SU-DHL-6 (cell line): ENCODE measurements around the gene CROCC.

Experiments
- H2AFZ ChIP-seq: fragments of 200-600 bp; sonication (generic); 2 replicates; pipeline ENCODE4 v1.6.1; 2014; ENCODE audit warnings: low read depth, mild to moderate bottlenecking, moderate library complexity, mixed read lengths, antibody characterized with exemption, low read length; ENCODE audit not compliant: severe bottlenecking
- H3F3A ChIP-seq: fragments of 200-600 bp; shearing (Covaris generic); 2 replicates; pipeline ENCODE4 v1.6.0; 2016; ENCODE audit warnings: antibody characterized with exemption, mild to moderate bottlenecking; ENCODE audit not compliant: insufficient read depth
- H3K27ac ChIP-seq: fragments of 200-600 bp; sonication (generic); 2 replicates; pipeline ENCODE4 v1.5.1; 2016; ENCODE audit warnings: low read depth, mild to moderate bottlenecking, low read length, moderate library complexity, mixed read lengths
- H3K27me3 ChIP-seq: fragments of 200-600 bp; sonication (generic), shearing (Covaris generic); 2 replicates; pipeline ENCODE4 v1.6.0; 2014; ENCODE audit warnings: mild to moderate bottlenecking, low read length
- H3K36me3 ChIP-seq: fragments of 200-600 bp; sonication (generic); 2 replicates; pipeline ENCODE4 v1.6.1; 2014; ENCODE audit warnings: mild to moderate bottlenecking, low read length, mixed read lengths
- H3K4me2 ChIP-seq: fragments of 300-600, 200-600 bp; shearing (Covaris generic), sonication (generic); 2 replicates; pipeline ENCODE4 v1.6.0; 2014; ENCODE audit warnings: low read length, low read depth, mild to moderate bottlenecking; ENCODE audit not compliant: poor library complexity, severe bottlenecking
- H3K4me3 ChIP-seq: fragments of 200-600 bp; sonication (generic); 2 replicates; pipeline ENCODE4 v1.5.1; 2014; ENCODE audit warnings: antibody characterized with exemption, low read length, mild to moderate bottlenecking, mixed read lengths; ENCODE audit not compliant: insufficient read depth, poor library complexity, severe bottlenecking
- H3K79me2 ChIP-seq: fragments of 200-600 bp; sonication (generic); 2 replicates; pipeline ENCODE4 v1.6.1; 2014; ENCODE audit warnings: mild to moderate bottlenecking, low read length, moderate library complexity; ENCODE audit not compliant: insufficient read depth
- H3K9ac ChIP-seq: fragments of 200-600 bp; sonication (generic); 2 replicates; pipeline ENCODE4 v1.7.0; 2014; ENCODE audit warnings: mild to moderate bottlenecking, low read length
- H3K9me2 ChIP-seq: fragments of 200-600 bp; sonication (generic); replicated peaks from 2 replicates; pipeline ENCODE4 v1.6.1; 2014; ENCODE audit warnings: low read length; ENCODE audit not compliant: insufficient read depth
- H3K9me3 ChIP-seq: fragments of 200-600 bp; sonication (generic); 2 replicates; pipeline ENCODE4 v1.6.1; 2014; ENCODE audit warnings: low read length, mixed read lengths; ENCODE audit not compliant: insufficient read depth
- H4K20me1 ChIP-seq: fragments of 200-600 bp; sonication (generic); 2 replicates; pipeline ENCODE4 v1.6.1; 2014; ENCODE audit warnings: low read depth, mild to moderate bottlenecking, antibody characterized with exemption, low read length, moderate library complexity, mixed read lengths
- EZH2phosphoT487 ChIP-seq: fragments of 200-600 bp; sonication (generic), shearing (Covaris generic); conservative IDR thresholded peaks from 2 replicates; pipeline ENCODE4 v1.6.1; 2018; ENCODE audit warnings: mild to moderate bottlenecking, antibody characterized with exemption, low read length, moderate library complexity, mixed read lengths
- TF ChIP-seq, protein P1 (sequence below): fragments of 200-600 bp; sonication (generic); IDR thresholded peaks from one replicate; pipeline ENCODE4 v1.5.1; 2017; ENCODE audit warnings: antibody characterized with exemption, mild to moderate bottlenecking, low read length, moderate library complexity; ENCODE audit not compliant: insufficient read depth, poor library complexity, severe bottlenecking

The CROCC gene

DNA sequence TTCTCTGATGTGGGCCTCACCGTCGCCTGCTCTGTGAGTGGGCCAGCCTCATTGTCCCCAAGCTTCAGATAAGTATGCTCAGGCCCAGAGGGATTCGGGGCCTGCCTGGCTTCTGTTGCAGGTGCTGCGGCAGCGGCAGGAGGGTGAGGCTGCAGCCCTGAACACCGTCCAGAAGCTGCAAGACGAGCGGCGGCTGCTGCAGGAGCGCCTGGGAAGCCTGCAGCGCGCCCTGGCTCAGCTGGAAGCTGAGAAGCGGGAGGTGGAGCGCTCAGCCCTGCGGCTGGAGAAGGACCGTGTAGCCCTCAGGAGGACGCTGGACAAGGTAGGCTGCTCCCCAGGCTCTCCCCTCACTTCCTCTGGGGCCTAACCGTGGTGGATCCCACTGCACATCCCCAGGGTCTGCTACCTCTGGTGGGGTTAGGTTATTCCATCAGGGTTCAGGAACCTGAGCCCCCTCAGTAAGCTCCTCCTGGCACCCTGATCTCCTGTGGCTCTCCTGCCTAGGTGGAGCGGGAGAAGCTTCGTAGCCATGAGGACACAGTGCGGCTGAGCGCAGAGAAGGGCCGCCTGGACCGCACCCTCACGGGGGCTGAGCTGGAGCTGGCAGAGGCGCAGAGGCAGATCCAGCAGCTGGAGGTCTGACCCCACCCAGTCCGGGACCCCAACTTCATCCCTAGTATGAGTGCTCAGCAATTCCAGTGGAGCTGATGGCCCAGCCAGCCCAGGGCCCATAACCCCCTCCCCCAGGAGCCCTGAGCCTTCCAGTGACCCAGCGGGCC, 48.6 kb downstream of the CROCC start:
- no peak overlapping the region for H3K4me3 ChIP-seq
- no peaks in the 10 kb centered on the region for H3F3A ChIP-seq
- H3K9ac ChIP-seq = no peak overlapping the region
- H3K36me3 ChIP-seq = no peaks in the 10 kb centered on the region
- no peaks in the 10 kb centered on the region for H4K20me1 ChIP-seq
- TF ChIP-seq, protein P1, sequence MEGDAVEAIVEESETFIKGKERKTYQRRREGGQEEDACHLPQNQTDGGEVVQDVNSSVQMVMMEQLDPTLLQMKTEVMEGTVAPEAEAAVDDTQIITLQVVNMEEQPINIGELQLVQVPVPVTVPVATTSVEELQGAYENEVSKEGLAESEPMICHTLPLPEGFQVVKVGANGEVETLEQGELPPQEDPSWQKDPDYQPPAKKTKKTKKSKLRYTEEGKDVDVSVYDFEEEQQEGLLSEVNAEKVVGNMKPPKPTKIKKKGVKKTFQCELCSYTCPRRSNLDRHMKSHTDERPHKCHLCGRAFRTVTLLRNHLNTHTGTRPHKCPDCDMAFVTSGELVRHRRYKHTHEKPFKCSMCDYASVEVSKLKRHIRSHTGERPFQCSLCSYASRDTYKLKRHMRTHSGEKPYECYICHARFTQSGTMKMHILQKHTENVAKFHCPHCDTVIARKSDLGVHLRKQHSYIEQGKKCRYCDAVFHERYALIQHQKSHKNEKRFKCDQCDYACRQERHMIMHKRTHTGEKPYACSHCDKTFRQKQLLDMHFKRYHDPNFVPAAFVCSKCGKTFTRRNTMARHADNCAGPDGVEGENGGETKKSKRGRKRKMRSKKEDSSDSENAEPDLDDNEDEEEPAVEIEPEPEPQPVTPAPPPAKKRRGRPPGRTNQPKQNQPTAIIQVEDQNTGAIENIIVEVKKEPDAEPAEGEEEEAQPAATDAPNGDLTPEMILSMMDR = no peak
- no peak for TF ChIP-seq EZH2phosphoT487
- no peak overlapping the region for H3K27ac ChIP-seq
- H3K79me2 ChIP-seq = no peaks in the 10 kb centered on the region
- no peak overlapping the region for H2AFZ ChIP-seq
- H3K9me3 ChIP-seq = no peaks in the 10 kb centered on the region
- no peak overlapping the region for H3K4me2 ChIP-seq
- no peaks in the 10 kb centered on the region for H3K9me2 ChIP-seq
- no peaks in the 10 kb centered on the region for H3K27me3 ChIP-seq

DNA sequence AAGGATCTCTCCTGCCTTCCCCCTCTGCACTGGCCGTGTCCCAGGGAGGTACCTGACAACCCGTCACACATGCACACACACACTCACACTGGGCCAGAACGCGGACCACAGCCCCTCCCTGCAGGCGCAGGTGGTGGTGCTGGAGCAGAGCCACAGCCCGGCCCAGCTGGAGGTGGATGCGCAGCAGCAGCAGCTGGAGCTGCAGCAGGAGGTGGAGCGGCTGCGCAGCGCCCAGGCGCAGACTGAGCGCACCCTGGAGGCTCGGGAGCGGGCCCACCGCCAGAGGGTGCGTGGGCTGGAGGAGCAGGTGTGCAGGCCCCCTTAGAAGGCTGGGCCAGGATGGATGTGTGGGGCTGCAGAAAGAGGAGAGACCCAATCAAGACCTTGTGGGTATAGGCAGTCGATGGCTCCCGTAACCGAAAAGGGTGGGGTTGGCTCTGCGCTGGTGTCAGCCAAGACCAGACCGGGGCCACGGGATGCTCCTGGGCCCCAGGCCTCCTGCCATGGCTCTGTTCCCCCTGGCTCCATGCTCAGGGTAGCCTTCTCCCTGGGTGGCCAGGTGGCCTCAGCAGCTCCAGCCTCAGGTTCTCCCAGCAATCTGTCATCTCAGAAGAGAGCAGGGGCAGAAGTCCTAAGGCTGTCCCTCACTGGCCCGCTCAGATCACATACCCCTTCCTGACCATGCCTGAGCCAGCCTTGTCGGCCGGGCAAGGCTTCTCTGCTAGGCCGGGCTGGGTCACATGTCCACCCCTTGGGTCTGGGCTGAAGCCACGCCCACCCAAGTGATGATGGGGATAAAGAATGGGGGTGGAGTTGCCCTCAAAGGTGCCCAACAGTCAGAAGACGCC, 49.8 kb downstream of the CROCC start:
- TF ChIP-seq, protein P1 = no peak
- TF ChIP-seq EZH2phosphoT487 = no peak
- no peaks in the 10 kb centered on the region for H3K27me3 ChIP-seq
- H3K4me3 ChIP-seq = no peak overlapping the region
- no peaks in the 10 kb centered on the region for H3K9me3 ChIP-seq
- no peak overlapping the region for H2AFZ ChIP-seq
- no peaks in the 10 kb centered on the region for H4K20me1 ChIP-seq
- no peaks in the 10 kb centered on the region for H3K36me3 ChIP-seq
- H3K79me2 ChIP-seq = no peaks in the 10 kb centered on the region
- no peaks in the 10 kb centered on the region for H3K9me2 ChIP-seq
- no peak overlapping the region for H3K27ac ChIP-seq
- H3F3A ChIP-seq = no peaks in the 10 kb centered on the region
- H3K9ac ChIP-seq = no peak overlapping the region
- H3K4me2 ChIP-seq = no peak overlapping the region

DNA sequence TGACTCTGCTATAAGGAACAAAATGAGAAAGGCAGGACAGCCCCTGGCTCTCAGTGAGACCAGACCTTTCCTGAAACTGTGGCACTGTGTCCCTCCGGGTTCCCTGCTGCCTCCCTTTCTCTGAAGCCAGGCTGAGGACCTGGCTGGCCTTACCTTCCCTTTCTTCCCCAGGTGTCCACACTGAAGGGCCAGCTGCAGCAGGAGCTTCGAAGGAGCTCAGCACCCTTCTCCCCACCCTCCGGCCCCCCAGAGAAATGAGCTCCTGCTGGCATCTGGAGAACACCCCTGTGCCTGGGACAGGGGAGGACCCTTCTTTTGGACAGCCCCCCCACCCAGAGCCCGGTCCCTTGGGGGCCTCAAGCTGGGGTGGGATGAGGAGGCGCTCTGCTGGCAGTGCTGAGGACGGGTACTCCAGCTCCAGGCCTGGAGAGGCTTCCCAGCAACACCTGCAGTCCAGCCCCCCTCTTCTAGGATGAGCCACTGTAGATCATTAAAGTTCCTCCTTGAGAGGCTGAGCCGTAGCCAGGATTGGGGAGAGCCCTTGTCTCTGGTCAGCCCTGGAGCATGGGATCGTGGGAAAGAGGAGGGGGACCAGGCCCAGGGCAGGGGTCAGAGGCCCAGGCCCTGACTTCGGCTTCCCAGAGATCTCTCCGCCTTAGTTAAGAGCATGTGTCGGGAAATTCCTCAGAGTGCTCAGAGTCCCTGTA, 50.6 kb downstream of the CROCC start:
- Histone ChIP-seq H3K27me3 (no peaks in the 10 kb centered on the region), H3K9me2 (no peaks in the 10 kb centered on the region), H3K4me3 (no peak overlapping the region), H4K20me1 (no peaks in the 10 kb centered on the region), H3K9me3 (no peaks in the 10 kb centered on the region), H3K27ac (no peak overlapping the region), H3K9ac (no peak overlapping the region), H3F3A (no peaks in the 10 kb centered on the region), H3K79me2 (no peaks in the 10 kb centered on the region), H3K36me3 (no peaks in the 10 kb centered on the region), H2AFZ (no peak overlapping the region), H3K4me2 (no peak overlapping the region)
- TF ChIP-seq, protein P1 = no peak
- no peak for TF ChIP-seq EZH2phosphoT487
